GM19452 (cell line): ENCODE data around the gene UBASH3B.
A peak's percentile ranks its signal among the peaks of the same experiment; 100 is the strongest.

ENCODE experiments used
- ATAC-seq: cut with Tn5 transposase; IDR thresholded peaks from one replicate; pipeline ENCODE4 v1.9.1; 2021; ENCODE audit not compliant: unreplicated experiment

Gene UBASH3B

GRCh38 chr11:122677256-122677655 lies 21.7 kb downstream of the UBASH3B start:
- no peak for ATAC-seq

GRCh38 chr11:122678406-122678805 lies 22.9 kb downstream of the UBASH3B start:
- ATAC-seq = no peak

GRCh38 chr11:122679466-122679865 lies 23.9 kb downstream of the UBASH3B start:
- no peak for ATAC-seq

- no peak for ATAC-seq
Observed at GRCh38 chr11:122681070-122681469, 25.5 kb downstream of the UBASH3B start.

GRCh38 chr11:122681735-122682134 lies 26.2 kb downstream of the UBASH3B start:
- ATAC-seq = no peak

GRCh38 chr11:122682464-122682863 lies 26.9 kb downstream of the UBASH3B start:
- ATAC-seq = no peak

- no peak for ATAC-seq
Observed at GRCh38 chr11:122685041-122685440, 29.5 kb downstream of the UBASH3B start.

GRCh38 chr11:122686111-122686510 lies 30.6 kb downstream of the UBASH3B start:
- ATAC-seq = no peak

- ATAC-seq = no peak
Observed at GRCh38 chr11:122690384-122690783, 34.9 kb downstream of the UBASH3B start.

- ATAC-seq = no peak
Observed at GRCh38 chr11:122690801-122691548, 35.5 kb downstream of the UBASH3B start.

- no peak for ATAC-seq
Observed at GRCh38 chr11:122691549-122692150, 36.1 kb downstream of the UBASH3B start.

- ATAC-seq = no peak
Observed at GRCh38 chr11:122692444-122692843, 36.9 kb downstream of the UBASH3B start.

GRCh38 chr11:122695076-122695615 lies 39.6 kb downstream of the UBASH3B start:
- no peak for ATAC-seq

GRCh38 chr11:122696662-122697061 lies 41.1 kb downstream of the UBASH3B start:
- ATAC-seq = peak; percentile 53

- peak; percentile 79 for ATAC-seq
Observed at GRCh38 chr11:122697636-122698167, 42.2 kb downstream of the UBASH3B start.

- no peak for ATAC-seq
Observed at GRCh38 chr11:122698392-122698791, 42.9 kb downstream of the UBASH3B start.

GRCh38 chr11:122700666-122701065 lies 45.1 kb downstream of the UBASH3B start:
- ATAC-seq = no peak

GRCh38 chr11:122701143-122701542 lies 45.6 kb downstream of the UBASH3B start:
- no peak for ATAC-seq

GRCh38 chr11:122703541-122704272 lies 48.2 kb downstream of the UBASH3B start:
- ATAC-seq = no peak

- ATAC-seq = no peak
Observed at GRCh38 chr11:122705396-122705795, 49.9 kb downstream of the UBASH3B start.

- no peak for ATAC-seq
Observed at GRCh38 chr11:122706291-122707088, 51.0 kb downstream of the UBASH3B start.
